OCI-LY7 (cell line): ENCODE results near the gene RAD50.

Source experiments
- EZH2phosphoT487 ChIP-seq: fragments of 200-600 bp; sonication (generic); IDR thresholded peaks from 2 replicates; pipeline ENCODE4 v1.6.1; 2018; ENCODE audit warnings: low read depth, borderline replicate concordance, mild to moderate bottlenecking, mixed run types, antibody characterized with exemption, low read length, moderate library complexity, mixed read lengths
- TF ChIP-seq, protein P1 (sequence below): fragments of 200-600 bp; sonication (generic); conservative IDR thresholded peaks from 2 replicates; pipeline ENCODE4 v1.5.1; 2014; ENCODE audit warnings: mild to moderate bottlenecking, antibody characterized with exemption, low read length, moderate library complexity, mixed read lengths

DNA sequence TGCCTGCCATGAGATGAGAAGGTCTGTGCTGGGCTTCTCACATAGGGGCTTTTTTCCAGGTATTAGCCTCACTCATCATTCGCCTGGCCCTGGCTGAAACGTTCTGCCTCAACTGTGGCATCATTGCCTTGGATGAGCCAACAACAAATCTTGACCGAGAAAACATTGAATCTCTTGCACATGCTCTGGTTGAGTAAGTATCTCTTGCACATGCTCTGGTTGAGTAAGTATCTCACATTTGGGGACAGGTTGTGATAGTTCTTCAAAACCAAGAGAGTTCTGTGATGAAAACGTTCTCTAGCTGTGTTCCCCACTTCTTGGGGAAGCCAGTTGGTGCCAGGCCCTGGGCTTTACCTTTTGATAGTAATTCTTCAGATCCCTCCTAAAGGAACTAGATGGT is 83.8 kb downstream of the RAD50 start:
- TF ChIP-seq, protein P1, sequence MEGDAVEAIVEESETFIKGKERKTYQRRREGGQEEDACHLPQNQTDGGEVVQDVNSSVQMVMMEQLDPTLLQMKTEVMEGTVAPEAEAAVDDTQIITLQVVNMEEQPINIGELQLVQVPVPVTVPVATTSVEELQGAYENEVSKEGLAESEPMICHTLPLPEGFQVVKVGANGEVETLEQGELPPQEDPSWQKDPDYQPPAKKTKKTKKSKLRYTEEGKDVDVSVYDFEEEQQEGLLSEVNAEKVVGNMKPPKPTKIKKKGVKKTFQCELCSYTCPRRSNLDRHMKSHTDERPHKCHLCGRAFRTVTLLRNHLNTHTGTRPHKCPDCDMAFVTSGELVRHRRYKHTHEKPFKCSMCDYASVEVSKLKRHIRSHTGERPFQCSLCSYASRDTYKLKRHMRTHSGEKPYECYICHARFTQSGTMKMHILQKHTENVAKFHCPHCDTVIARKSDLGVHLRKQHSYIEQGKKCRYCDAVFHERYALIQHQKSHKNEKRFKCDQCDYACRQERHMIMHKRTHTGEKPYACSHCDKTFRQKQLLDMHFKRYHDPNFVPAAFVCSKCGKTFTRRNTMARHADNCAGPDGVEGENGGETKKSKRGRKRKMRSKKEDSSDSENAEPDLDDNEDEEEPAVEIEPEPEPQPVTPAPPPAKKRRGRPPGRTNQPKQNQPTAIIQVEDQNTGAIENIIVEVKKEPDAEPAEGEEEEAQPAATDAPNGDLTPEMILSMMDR: no peak
- no peak for TF ChIP-seq EZH2phosphoT487
